Fibroblast of skin of left biceps (primary cell): Measurements from ENCODE around the gene NT5C.
"Not testable (repeated sequence)": the region's sequence is repeated elsewhere in the genome, so short reads cannot be mapped to it uniquely, and the experiment has no call there.

ENCODE experiments used
- DNase-seq, 2 experiments: peaks; one replicate each; pipeline ENCODE4 v3.0.0-alpha.2; 2013; ENCODE audit warnings: low read depth in 2 of 2

Gene NT5C

DNA sequence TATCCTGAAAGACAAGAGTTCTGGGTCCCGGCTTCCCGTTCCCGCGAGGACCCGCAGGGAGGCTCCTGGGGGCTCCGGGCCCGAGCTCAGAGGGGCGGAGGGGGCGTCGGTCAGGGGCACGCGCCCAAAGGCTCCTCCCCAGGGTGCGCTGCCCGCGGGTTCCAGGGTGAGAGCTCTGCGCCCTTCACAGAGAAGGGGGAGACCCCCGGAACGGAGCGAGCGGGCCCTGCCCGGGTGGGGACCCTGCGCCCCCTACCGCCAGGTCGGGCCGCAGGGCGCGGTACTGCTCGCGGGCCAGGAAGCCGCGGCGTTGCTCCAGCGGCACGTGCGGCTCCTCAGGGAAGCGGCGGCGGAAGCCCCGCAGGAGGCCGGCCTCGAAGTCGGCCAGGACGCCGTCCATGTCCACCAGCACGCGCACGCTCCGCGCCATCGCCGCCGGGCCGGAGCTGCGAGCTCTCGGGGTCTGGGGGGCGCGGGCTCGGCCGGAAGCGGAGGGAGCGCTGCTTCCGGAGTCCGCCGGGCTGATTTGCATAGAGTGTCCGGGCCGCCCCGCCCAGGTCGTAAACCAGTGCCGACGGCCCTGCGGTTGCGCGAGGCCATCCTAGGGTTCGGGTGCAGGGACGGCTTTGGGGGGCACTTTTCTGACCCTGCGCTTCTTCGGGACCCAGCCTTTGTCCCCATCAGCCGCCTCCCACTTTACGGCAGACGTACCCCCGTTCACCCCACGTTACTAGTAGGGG is at the start of gene NT5C:
TSS of gene NT5C (minus strand) at position 465 of the 740 bp plus-strand sequence. CDS start at position 430, 35 bp downstream.
- peak; percentile 33 to 42 for DNase-seq

DNA sequence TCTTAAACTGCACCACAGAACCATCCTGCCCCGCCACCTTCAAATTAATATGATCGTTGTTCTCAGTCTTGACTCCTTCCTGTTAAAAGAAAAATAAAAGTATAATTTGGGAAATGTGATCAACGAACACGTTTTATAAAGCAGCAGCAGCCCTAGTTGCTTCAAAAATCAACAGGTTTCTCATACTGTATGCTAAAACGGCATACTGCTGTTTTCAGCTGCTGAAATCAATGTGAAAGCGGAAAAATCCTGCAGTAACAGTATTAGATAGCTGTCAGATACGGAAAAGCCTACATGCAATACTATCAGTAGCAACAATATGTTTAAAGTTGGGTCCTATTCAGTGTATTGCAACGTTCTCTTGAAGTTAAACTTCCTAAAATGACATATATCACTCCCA is 49.6 kb upstream of the NT5C start:
- DNase-seq = no peak

DNA sequence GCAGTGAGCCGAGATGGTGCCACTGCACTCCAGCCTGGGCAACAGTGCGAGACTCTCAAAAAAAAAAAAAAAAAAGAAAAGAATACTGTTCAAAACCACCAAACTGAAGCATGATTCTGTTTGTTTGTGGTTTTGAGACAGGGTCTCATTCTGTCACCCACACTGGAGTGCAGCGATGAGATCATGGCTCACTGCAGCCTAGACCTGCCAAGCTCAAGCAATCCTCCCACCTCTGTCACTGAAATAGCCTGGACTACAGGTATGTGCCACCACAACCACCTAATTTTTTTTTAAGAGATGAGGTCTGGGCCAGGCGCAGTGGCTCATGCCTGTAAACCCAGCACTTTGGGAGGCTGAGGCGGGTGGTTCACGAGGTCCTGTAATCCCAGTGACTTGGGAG is 46.9 kb upstream of the NT5C start:
- no peak for DNase-seq

DNA sequence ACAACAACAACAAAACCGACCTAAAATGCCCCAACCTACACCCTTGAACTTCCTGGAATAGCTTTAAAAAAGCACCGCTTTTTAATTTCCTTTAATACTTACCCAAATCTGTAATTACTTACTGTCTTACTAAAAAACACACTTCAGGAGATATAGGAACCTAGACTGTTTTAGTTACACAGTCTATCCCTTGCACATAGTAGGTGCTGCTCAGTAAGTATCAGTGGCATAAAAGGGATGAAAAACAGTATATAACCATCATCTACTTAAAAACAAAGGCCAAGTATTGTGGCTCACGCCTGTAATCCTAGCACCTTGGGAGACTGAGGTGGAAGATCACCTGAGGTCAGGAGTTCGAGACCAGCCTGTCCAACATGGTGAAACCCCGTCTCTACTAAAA is 45.1 kb upstream of the NT5C start:
- no peak for DNase-seq

DNA sequence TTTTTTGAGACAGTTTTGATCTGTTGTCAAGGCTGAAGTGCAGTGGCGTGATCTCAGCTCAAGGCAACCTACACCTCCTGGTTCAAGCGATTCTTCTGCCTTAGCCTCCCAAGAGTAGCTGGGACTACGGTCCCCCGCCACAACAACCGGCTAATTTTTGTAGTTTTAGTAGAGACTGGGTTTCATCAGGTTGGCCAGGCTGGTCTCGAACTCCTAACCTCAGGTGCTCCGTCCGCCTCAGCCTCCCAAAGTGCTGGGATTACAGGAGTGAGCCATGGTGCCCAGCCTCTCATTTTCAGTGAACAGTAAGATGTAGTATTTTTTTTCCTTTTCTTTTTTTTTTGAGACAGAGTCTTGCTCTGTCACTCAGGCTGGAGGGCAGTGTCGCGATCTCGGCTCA is 43.5 kb upstream of the NT5C start:
- no peak for DNase-seq

DNA sequence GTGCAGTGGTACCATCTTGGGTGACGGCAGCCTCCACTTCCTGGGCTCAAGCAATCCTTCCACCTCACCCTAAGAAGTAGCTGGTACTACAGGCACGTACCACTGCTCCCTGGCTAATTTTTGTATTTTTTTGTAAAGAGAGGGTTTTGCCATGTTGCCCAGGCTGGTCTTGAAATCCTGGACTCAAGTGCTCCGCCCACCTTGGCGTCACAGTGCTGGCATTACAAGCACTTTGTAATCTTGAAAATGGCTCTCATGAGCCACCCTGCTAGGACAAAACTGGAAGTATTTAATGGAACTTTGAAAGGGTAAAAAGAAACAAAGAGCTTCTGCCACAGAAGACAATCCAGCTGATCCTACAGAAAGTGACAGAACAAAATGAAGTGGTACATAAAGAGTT is 42.0 kb upstream of the NT5C start:
- no peak for DNase-seq

DNA sequence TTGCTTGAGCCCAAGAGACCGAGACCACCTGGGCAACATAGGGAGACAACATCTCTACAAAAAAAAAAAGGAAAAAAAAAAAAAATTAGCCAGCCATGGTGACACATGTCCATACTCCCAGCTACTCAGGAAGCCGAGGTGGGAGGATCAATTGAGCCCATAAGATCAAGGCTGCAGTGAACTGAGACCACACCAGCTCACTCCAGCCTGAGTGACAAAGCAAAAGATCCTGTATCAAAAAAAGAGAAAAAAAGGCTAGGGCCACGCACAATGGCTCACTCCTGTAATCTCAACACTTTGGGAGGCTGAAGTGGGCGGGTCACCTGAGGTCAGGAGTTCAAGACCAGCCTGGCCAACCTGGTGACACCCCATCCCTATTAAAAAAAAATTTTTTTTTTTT is 37.5 kb upstream of the NT5C start:
- DNase-seq = no peak

DNA sequence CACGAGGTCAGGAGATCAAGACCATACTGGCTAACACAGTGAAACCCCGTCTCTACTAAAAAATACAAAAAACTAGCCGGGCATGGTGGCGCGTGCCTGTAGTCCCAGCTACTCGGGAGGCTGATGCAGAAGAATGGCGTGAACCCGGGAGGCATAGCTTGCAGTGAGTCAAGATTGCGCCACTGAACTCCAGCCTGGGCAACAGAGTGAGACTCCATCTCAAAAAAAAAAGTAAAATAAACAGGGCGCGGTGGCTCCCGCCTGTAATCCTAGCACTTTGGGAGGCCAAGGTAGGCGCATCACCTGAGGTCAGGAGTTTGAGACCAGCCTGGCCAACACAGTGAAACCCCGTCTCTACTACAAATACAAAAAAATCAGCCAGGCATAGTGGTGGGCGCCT is 33.1 kb upstream of the NT5C start:
- not testable (repeated sequence) for DNase-seq

DNA sequence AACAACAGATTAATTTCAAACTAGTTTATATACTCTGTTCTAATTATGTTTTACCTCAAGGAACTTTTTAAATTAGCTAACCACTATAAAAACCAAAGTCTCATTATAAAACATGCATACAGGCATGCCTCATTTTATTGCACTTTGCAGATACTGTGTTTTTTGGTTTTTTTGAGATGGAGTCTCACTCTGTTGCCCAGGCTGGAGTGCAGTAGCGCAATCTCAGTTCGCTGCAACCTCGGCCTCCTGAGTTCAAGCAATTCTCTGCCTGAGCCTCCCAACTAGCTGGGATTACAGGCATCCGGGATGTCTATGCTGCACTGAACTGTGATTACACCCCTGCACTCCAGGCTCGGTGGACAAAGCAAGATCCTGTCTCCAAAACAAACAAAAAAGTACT is 31.5 kb upstream of the NT5C start:
- DNase-seq = no peak

DNA sequence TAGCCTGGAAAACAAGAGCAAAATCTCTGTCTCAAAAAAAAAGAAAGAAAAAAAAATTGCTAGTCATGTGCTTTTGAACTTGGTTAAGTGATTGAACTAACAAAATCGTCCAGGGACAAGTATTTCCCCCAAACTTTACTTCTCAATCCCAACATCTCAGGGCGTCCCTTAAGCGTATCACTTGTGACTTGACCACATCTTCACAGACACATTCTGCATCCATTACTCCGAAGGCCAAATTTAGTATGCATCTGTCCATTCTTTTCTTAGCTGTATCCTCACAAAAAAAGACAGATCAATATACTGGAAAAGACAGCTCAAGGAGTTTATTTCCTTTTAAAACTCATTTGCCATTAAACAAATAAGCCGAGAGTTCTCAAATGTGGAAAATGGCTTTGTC is 28.7 kb upstream of the NT5C start:
- DNase-seq = no peak

DNA sequence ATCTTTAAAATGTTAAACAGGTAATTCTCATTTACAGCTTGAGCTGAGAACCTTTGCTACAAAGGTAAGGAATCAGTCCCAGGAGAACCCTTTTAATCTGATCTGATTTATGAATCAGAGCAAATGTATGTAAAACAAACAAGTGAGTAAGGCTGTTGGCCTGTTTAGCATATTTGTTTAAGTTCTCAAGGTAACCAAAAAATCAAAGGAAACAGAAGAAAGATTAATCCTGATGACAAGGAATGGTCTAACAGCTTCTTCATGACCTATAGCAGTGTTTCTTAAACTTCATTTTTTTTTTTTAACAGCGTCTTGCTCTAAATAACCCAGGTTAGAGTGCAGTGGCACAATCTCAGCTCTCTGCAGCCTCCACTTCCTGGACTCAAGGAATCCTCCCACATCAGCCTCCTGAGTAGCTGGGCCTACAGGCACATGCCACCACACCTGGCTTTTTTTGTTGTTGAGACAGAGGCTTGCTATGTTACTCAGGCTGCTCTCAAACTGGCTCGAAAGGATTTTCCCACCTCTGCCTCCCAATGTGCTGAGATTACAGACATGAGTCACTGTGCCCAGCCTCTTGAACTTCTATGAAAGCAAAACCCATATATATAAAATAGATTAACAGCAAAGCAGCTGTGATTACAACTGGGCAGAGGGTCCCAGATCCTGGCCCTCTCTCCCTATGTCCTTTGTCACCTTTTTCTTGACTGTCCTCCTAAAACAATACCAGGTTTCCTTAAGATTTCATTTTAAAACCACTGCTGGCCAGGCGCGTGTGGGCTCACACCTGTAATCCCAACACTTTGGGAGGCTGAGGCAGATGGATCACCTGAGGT is 27.9 kb upstream of the NT5C start:
- no peak for DNase-seq

DNA sequence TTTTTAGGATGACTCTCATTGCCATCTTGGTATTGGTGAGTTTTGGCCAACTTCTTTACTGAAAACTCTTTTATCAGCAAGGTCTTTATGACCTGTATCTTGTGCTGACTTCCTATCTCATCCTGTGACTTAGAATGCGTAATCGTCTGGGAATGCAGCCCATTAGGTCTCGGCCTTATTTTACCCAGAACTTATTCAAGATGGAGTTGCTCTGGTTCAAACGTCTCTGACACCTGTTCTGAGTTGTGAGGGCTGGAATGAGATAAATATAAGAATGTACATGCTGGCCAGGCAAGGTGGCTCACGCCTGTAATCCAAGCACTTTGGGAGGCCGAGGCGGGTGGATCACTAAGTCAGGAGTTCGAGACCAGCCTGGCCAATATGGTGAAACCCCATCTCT is 26.9 kb upstream of the NT5C start:
- DNase-seq = not testable (repeated sequence)

DNA sequence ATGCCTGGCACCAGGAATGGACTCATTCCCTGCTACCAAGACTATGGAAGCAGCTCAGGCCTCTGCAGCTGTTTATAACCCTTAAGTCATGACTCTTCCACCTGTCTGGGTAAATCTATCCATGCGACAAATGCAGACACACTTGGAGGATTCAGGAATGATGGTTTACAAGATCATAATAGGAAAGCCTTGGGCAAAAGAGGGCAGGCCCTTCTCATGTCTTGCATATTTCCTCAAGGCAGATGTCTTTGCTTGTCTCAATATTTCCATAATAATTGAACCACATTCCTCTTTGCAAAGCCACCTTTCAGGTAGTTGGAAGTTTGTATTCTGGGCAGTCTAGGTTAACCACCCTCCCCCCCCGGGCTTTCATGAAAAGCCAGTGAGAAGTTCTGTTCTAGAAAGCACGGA is 23.7 kb upstream of the NT5C start:
- DNase-seq = no peak

DNA sequence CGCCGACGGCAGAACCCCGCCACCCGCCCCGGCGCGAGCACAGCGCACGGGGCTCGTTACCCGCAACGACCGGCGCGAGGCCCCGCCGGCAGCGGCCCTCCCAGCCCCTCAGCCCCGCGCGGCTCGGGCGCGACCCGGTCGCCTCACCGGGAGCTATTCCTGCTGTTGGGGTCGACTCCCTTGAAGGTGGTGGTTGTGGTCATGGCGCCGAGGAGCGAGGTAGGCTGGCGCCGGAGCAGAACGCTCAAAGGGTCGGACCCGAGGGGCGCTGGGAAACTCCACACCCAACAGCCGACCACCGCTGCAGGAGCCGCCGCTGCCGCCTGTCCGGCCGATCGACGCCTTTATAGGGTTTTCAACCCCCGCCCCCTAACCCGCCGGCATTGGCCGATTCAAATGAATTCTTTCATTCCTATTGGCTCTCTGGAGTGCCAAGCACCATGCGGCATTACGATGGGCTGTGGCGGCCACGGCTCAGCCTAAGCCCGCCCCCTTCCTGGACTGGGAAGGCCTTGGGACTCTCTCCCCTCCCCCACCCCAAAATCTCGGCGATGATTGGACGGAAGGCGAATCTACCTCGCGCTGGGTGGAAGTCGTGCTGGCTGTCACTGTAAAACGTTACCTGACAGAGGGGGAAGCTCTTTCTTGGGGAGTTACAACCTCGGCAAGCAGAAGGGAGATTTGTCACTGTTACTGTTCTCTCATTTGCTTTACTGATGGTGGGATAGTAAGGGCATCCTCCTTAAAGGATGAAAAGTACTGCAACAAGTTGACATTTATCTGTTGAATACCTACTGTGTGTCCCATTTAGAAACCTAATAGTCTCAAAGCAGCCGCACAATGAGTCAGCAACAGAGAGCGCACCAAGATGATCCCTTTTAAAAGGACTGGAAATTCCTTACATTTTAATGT is 22.9 kb upstream of the NT5C start, which contains the start of gene JPT1:
TSS of gene JPT1 (minus strand) at position 318 of the 912 bp plus-strand sequence. CDS start at position 203, 115 bp downstream.
- DNase-seq = peak; percentile 98

DNA sequence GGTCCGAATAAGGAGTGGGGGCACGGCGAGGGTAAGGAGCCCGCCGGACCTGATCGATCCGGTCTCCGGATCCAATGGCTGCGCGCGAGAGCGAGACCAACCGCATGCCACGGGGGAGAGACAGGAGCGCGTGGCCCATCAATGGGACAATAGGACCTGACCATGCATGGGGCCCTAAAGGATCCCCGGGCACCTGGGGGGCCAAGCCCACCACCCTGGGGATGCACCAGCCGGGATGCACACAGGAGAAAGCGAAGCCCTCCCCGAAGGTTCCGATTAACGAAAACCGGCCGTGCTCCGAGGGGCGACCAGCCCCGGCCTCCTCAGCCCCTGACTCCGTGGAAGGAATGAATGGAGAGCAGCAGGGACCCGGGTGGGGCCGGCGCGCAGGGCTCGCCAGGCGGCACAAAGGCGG is 22.2 kb upstream of the NT5C start:
- DNase-seq = no peak

DNA sequence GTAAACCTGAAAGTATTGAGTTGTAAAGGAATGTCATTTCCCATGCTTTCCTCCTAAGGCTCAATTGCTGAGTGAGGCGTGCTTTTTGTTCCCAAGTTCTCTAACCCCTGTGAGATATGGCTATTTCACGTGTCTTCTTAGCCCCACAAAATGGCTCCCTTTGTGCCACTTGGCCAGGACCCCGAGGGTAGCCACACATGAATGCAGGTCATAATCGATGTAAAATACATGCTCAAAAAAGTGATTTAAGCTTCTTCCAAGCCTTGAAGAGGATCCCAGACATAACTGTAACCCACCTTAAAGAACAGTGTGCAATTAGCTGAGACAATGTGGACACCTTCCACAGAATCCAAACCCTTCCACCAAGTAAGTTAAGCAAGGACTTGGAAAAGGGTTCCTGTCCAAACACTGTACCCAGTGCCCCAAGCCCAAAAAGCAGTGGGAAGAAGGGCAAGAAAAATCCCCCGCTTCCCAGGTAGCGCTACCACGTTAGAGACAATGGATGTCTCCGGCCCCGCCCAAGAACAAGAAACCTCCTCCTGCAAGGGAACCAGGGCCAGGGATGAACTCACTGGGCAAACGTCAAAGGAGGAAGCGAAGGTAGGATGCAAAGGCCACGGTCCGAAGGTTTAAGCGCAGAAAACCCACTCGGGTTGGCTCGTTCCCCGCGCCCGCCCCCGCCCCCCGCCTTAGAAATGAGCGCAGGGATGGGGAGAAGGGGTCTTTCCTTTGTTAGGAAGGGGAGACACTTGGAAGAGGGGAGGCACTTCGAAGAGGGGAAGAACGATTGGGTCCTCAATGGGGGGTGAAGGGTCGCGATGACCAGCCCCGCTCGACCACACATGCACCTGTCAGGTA is 21.6 kb upstream of the NT5C start:
- DNase-seq = no peak

DNA sequence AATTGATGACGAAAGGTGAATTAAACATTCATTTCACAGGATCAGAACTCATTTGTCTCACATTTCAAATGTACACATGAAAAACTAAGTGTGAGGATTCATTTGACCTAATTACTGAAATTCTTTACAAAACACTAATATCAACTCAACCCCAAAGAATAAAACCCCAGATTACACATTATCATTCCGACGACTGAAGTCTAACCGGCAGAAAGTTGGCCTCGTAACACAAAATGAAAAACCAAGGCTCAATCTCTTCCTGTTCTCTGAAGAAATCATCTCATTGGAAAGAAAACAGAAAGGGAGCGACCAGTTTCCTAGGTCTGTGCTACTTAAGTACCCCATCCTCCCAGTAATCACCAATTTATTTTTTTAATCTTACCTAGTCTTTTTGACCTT is 21.0 kb upstream of the NT5C start:
- no peak for DNase-seq

DNA sequence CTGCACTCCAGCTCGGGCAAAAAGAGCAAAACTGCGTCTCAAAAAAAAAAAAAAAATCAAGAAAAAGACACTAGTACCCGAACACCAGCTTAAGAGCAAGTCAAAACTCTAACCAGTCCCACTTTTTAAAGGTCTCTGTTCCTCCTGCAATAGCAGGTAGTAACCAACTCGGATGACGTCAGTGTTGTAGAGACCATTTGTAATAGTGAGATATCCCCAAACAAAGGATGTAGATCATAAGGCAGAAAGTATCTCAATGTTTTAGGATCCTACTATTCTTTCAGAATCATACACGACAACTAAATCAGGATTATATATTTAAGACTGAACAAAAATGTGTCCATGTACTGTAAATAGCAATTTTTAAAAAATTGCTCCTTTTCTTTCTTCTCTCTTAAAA is 20.4 kb upstream of the NT5C start:
- DNase-seq = no peak

DNA sequence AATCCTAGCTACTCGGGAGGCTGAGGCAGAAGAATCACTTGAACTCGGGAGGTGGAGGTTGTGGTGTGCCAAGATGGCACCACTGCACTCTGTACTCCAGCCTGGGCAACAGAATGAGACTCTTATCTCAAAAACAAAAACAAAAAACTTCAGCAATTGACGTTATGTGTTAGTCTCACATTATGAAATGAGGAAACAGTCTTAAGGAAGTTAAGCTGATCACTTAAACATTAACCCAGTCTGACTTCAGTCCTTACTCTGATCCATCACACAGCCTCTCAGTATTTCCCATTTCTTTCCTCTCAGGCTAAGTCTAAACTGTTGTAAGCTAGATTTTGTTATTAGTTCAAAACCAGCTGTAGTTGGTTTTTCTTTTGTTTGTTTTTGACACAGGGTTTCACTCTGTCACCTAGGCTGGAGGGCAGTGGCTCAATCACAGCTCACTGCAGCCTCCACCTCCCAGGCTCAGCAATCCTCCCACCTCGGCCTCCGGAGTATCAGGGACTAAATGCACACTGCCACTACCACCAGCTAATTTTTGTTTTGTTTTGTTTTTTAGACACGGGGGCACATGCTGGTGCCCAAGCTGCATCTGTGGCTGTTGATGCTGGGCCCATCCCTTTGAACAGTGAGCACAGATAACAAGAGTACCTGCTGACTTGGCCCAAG is 16.5 kb upstream of the NT5C start:
- no peak for DNase-seq

DNA sequence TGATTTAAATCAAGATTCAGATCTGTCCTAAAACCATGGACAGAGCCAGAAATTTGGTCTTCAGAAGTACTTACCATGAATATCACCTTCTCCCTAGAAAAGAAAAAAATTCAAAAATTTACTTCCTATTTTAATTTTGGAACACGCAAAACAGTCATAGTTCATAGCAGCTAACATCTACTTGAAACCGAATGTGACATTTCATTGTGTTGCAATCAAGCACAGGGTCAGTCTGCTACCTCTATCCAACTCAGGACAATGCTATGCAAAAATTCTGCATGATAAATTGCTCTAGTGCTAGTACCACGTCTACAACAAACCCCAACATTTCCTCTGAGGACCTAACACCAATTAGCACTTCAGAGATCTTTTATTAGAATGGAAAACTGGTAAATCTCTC is 15.1 kb upstream of the NT5C start:
- DNase-seq = no peak
